Measurements from ENCODE around the gene OXT.
"Not testable (repeated sequence)": the region's sequence is repeated elsewhere in the genome, so short reads cannot be mapped to it uniquely, and the experiment has no call there.

OXT gene

GRCh38 chr20:3051385-3052019 is 19.9 kb upstream of the OXT start:
- DNase-seq: no peak

- no peak for DNase-seq
Measured at GRCh38 chr20:3059489-3059888, 11.9 kb upstream of the OXT start.

GRCh38 chr20:3064119-3064518 is 7.3 kb upstream of the OXT start:
- DNase-seq: not testable (repeated sequence)

- DNase-seq: no peak
Measured at GRCh38 chr20:3067139-3068014, 4.0 kb upstream of the OXT start.

GRCh38 chr20:3068075-3068474 is 3.3 kb upstream of the OXT start:
- DNase-seq: no peak

GRCh38 chr20:3068986-3069900 is 2.2 kb upstream of the OXT start:
- peak; percentile 49 for DNase-seq

- no peak for DNase-seq
Measured at GRCh38 chr20:3070725-3071124, 695 bp upstream of the OXT start.

GRCh38 chr20:3071266-3071609 is 182 bp upstream of the OXT start:
- no peak for DNase-seq

GRCh38 chr20:3072530-3073250 is 1.3 kb downstream of the OXT start:
- DNase-seq: no peak

- not testable (repeated sequence) for DNase-seq
Measured at GRCh38 chr20:3073251-3073643, 1.8 kb downstream of the OXT start.

GRCh38 chr20:3074812-3075211 is 3.4 kb downstream of the OXT start:
- no peak for DNase-seq

- DNase-seq: not testable (repeated sequence)
Measured at GRCh38 chr20:3075315-3075714, 3.9 kb downstream of the OXT start.

- DNase-seq: no peak
Measured at GRCh38 chr20:3077618-3078134, 6.3 kb downstream of the OXT start.

GRCh38 chr20:3080939-3081388 is 9.5 kb downstream of the OXT start:
- DNase-seq: no peak

- no peak for DNase-seq
Measured at GRCh38 chr20:3081641-3082040, 10.2 kb downstream of the OXT start.

- DNase-seq: no peak
Measured at GRCh38 chr20:3082306-3082951, 11.0 kb downstream of the OXT start.

GRCh38 chr20:3082955-3083952 is 11.8 kb downstream of the OXT start:
- no peak for DNase-seq

- DNase-seq: no peak
Measured at GRCh38 chr20:3084283-3084985, 13.0 kb downstream of the OXT start, which contains the start of gene AVP. Gene AVP (minus strand): TSS chr20:3084724. CDS start chr20:3084674, 50 bp downstream.

GRCh38 chr20:3084986-3085360 is 13.6 kb downstream of the OXT start:
- no peak for DNase-seq

GRCh38 chr20:3085571-3086072 is 14.2 kb downstream of the OXT start:
- no peak for DNase-seq
